HepG2 (cell line): ENCODE measurements around the gene MAN1A1.

ENCODE experiments used
- MAZ ChIP-seq, 2 experiments: sonication (generic) in 1 of 2; formaldehyde crosslinking in 1 of 2; IDR thresholded peaks; 2 replicates each; pipeline versions ENCODE4 v1.5.0 to v1.6.1; 2012 to 2020; ENCODE audit warnings: low read depth in 2 of 2, mild to moderate bottlenecking in 2 of 2, borderline replicate concordance in 1 of 2, improper control_type of control experiment in 1 of 2, low read length in 1 of 2, missing genetic modification reagents in 1 of 2, moderate library complexity in 1 of 2
- ZNF317 ChIP-seq: sonication (generic); formaldehyde crosslinking; IDR thresholded peaks from 2 replicates; pipeline ENCODE4 v1.5.0; 2020; ENCODE audit warnings: mild to moderate bottlenecking, missing genetic modification reagents

GRCh38 chr6:119269266-119270103 lies 80.1 kb downstream of the MAN1A1 start:
- TF ChIP-seq MAZ (IDR thresholded peaks at IDR 0.05; ENCODE audit: borderline replicate concordance, low read depth, low read length) (no peak), MAZ (CRISPR knock-in tag; IDR thresholded peaks at IDR 0.05; ENCODE audit: low read depth) (no peak), ZNF317 (CRISPR knock-in tag) (no peak)
